HG03039 (cell line): Measurements from ENCODE around the gene MYO5C.

Source experiments
- ATAC-seq: cut with Tn5 transposase; IDR thresholded peaks from one replicate; pipeline ENCODE4 v1.9.1; 2021; ENCODE audit warnings: mild to moderate bottlenecking, moderate library complexity; ENCODE audit not compliant: unreplicated experiment

Gene MYO5C

DNA sequence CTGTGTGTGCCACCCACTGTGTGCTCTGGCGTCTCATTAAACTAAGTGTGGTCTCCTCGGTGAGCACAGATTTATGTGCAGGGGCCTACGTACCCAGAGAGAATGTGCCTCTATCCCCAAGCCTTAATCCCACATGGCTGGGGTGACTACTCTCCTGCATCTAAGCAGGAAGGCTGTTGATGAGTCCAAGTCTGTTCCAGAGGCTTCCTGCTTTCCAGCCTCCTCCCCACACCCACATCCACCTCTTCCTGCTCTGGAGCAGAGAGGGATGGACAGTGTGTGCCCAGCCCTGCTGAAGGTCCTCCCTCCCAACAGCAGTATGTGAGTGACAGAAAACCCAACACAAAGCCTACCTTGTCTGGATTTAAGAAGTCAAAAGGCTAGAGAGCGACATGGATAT is 144.3 kb downstream of the MYO5C start:
- ATAC-seq, result no peak

DNA sequence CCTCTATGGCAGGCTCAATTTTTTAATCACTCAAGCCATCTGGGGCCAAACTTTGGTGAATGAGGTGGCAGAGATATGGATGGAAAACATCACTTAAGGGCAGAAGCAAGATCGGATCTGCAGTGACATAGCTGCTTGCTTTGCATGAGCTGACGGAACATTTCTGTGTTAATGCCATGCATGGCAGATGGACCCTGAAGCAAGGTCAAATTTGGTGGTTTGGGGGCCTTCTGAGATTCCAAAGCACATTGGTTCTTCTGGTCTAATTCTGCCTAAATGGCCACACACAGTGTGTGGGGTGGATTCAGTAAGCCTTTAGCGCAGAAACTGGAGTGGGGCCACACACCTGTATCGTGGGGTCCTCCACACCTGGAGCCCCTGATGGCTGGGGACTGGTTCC is 144.7 kb downstream of the MYO5C start:
- no peak for ATAC-seq

DNA sequence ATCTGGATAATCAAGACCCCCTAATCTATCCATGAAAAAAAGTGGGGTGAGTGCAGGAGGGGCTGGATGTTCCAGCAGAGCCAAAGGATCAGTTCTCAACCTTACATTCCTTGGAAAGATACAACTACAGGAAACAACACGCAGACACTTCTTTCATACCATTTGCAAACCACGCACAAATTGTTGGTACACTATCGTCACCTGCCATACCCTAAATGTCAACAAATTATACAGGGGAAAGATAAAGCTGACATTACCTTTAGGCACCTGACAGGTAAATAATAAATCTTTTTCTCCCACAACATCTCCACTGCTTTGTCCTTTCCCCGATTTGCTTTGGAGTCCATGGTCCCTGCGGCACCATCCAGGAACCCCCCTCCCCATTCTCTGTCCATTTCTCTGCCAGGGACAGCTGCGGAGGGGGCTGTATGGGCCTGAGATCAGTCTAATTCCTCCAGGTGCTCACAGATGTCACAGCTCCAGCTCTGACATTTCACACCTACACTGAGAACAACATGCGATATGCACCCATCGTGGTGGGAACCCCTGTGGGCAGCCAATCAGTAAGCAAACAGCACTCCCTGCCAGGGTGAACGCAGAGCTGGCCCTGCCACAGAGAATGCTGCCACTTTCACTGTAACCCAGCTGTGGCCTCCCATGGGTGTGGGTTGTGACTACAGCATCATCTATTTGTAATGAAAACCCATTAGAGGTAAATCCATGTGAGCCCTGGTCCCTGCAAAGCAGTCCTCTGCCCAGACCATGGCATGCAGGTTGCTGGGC is 145.4 kb downstream of the MYO5C start:
- ATAC-seq, result no peak

DNA sequence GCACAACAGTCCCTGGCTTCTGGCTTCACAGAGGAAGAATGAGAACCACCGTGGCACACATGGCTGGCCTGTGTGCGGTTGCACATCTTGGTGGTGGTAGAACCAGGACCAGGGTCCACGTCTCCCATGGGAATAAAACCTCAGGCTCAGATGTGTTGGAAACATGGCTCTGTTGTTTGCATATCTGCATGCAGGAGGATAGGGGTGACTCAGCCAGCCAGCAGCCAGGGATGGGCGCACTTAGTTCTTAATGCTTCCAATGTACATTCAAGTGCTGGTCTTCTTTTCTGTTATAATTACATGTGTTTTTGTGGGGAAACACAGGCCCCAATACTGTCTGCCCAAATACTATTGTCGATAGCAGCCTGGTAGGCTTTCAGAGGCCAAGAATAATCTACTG is 147.2 kb downstream of the MYO5C start:
- no peak for ATAC-seq

DNA sequence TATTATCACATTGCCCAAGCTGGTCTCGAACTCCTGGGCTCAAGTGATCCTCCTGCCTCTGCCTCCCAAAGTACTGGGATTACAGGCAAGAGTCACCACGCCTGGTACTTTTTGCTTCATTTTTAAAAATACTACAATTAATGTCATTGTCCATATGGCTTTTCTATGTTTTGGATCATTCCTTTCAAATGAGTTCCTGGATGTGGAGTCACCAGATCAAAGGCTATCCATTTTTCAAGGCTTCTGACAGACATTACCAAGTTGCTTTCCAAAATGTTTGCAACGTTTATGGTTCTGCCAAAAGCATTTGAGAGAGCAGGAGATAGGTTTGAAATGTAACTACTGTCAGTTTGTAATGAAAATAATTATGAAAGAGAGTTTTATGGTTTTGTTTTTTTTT is 148.8 kb downstream of the MYO5C start:
- ATAC-seq, result no peak

DNA sequence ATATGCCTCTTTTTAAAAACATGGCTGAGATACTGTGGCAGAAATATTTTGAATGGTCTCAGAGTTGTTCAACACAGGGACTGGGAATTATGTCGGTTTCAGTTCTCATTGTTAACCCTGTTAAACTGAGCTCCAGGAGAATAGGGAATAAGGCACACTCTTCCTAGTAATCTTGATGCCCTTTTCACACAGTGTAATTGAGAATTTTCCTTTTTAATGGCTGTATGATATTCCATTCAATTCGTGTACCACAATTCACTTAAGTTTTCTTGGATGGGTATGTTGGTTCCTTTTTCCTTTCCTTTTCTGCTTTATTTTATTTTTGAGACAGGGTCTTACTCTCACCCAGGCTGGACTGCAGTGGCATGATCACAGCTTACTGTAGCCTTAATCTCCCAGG is 149.3 kb downstream of the MYO5C start:
- no peak for ATAC-seq

DNA sequence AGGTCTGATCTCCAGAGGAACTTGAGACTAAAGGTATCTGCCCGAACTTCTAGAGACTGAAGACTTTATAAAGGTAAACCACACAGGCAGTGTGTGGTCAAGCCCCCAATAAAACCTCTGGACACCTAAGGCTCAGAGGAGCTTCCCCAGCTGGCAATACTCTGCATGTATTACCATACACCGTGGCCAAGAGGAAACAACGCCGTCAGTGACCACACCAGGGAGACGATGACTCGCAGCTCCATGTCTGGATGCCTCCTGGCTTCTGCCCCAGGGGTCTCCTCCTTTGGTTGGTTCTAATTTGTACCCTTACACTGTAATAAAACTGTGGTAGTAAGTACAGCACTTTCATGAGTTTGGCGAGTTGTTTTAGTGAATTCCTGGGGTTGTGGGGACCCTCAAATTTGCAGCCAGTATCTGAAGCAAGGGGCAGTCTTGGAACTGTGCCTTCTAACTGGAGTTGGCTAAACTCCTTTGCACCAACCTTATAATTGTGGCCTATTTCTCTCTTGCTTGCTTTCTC is 150.9 kb downstream of the MYO5C start:
- no peak for ATAC-seq

DNA sequence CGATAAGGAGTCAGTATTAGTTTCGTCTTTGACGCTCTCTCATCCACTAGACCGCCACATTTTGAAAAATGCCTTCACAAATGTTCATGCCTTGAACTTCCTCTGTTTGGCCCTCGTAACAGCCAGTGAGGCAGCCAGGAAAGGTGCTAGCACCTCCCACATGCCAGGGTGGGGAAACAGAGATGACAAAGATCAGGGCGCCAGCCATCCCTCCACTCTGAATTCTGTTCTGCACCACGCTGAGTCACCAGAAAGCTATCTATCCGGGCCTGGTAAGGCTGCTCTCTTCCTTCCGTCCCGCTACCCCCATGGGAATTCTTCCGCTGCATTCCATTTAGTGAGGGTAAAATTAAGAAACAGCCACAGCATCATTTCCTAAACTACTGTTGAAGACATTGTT is 151.7 kb downstream of the MYO5C start:
- ATAC-seq, result no peak
